Measurements from ENCODE around the gene BPTF.
"Not testable (repeated sequence)": the region's sequence is repeated elsewhere in the genome, so short reads cannot be mapped to it uniquely, and the experiment has no call there.

Gene BPTF

DNA sequence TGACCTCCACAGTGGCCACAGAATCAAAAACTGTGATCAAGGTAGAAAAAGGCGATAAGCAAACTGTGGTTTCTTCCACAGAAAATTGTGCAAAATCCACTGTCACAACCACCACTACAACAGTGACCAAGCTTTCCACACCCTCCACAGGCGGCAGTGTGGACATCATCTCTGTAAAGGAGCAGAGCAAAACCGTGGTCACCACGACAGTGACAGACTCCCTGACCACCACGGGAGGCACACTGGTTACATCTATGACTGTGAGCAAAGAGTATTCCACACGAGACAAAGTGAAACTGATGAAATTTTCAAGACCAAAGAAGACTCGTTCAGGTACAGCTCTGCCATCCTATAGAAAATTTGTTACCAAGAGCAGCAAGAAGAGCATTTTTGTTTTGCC lies 87.4 kb downstream of the BPTF start:
- TF ChIP-seq, protein P1, sequence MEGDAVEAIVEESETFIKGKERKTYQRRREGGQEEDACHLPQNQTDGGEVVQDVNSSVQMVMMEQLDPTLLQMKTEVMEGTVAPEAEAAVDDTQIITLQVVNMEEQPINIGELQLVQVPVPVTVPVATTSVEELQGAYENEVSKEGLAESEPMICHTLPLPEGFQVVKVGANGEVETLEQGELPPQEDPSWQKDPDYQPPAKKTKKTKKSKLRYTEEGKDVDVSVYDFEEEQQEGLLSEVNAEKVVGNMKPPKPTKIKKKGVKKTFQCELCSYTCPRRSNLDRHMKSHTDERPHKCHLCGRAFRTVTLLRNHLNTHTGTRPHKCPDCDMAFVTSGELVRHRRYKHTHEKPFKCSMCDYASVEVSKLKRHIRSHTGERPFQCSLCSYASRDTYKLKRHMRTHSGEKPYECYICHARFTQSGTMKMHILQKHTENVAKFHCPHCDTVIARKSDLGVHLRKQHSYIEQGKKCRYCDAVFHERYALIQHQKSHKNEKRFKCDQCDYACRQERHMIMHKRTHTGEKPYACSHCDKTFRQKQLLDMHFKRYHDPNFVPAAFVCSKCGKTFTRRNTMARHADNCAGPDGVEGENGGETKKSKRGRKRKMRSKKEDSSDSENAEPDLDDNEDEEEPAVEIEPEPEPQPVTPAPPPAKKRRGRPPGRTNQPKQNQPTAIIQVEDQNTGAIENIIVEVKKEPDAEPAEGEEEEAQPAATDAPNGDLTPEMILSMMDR (IDR thresholded peaks at IDR 0.05; ENCODE audit: unreplicated experiment in 3 of 3), result no peak
- Mint-ChIP-seq H3K36me3 (ENCODE audit: low read depth) (peaks cover 81% of the 10 kb centered on the region), H3K27ac (no peak overlapping the region), H3K9me3 (no peaks in the 10 kb centered on the region), H3K4me1 (no peaks in the 10 kb centered on the region), H3K4me3 (no peak overlapping the region), H3K27me3 (ENCODE audit: low read depth) (no peaks in the 10 kb centered on the region)

DNA sequence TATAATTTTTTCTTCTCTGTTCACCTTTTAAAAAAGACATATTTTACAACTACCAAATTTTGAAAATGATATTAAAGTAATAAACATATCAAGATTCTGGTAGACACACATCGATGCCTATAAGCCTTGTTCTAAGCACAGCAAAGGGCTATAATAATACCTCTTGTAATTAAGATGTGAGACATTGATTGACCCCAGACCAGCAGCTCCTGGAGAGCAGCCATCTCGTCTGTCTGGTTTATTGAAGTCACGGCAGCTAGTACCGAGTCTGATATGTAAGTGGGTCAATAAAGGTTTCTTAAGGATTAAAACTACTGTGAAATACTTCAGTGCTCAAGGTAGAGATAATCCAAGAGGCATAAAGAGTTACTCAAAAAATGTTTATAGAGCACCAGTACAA lies 94.9 kb downstream of the BPTF start:
- TF ChIP-seq, protein P1 (IDR thresholded peaks at IDR 0.05; ENCODE audit: unreplicated experiment in 3 of 3), result no peak
- Mint-ChIP-seq H3K27me3 (ENCODE audit: low read depth) (no peaks in the 10 kb centered on the region), H3K4me3 (no peak overlapping the region), H3K9me3 (no peaks in the 10 kb centered on the region), H3K36me3 (ENCODE audit: low read depth) (peaks cover 63% of the 10 kb centered on the region), H3K27ac (no peak overlapping the region), H3K4me1 (no peaks in the 10 kb centered on the region)

DNA sequence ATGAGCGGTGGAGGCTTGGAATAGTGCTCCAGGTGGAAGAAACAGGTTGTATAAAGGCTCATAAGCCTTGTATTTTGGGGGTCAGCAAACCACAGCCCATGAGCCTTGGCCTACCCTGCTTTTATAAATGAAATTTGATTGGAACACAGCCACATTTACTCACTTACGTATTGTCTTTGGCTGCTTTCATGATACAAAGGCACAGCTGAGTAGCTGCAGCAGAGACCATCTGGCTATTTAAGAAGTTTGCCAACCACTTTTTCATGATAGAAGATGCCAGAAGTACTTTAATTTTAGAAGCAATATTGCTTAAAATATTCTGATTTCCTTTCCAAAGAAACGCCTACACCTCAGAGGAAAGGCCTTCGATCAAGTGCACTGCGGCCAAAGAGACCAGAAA lies 97.2 kb downstream of the BPTF start:
- Mint-ChIP-seq H3K36me3 (ENCODE audit: low read depth) (peaks cover 57% of the 10 kb centered on the region), H3K27ac (no peak overlapping the region), H3K27me3 (ENCODE audit: low read depth) (no peaks in the 10 kb centered on the region), H3K4me1 (no peaks in the 10 kb centered on the region), H3K9me3 (no peaks in the 10 kb centered on the region), H3K4me3 (no peak overlapping the region)
- TF ChIP-seq, protein P1 (IDR thresholded peaks at IDR 0.05; ENCODE audit: unreplicated experiment in 3 of 3), result no peak

DNA sequence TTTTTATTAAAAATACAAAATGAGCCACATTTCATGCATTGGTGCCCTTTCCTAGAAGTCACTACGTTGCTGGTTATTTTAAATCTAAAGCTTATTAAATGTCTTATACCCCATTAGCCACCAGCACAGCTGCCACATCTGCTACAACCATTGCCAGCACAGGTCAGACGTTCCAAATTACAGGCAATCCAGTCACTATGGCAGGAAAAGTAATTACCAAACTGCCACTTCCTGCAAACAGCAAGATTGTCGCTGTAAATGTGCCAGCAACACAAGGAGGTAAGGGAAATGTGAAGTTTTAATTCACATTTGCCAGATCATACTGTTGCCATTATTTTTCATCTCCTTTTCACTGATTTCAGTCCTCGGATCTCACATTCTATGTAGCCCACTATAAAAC lies 103.5 kb downstream of the BPTF start:
- H3K36me3 Mint-ChIP-seq (ENCODE audit: low read depth), result peaks cover 66% of the 10 kb centered on the region
- H3K4me1 Mint-ChIP-seq; H3K27me3 Mint-ChIP-seq (ENCODE audit: low read depth); H3K9me3 Mint-ChIP-seq; H3K4me3 Mint-ChIP-seq; H3K27ac Mint-ChIP-seq: not testable (repeated sequence)

DNA sequence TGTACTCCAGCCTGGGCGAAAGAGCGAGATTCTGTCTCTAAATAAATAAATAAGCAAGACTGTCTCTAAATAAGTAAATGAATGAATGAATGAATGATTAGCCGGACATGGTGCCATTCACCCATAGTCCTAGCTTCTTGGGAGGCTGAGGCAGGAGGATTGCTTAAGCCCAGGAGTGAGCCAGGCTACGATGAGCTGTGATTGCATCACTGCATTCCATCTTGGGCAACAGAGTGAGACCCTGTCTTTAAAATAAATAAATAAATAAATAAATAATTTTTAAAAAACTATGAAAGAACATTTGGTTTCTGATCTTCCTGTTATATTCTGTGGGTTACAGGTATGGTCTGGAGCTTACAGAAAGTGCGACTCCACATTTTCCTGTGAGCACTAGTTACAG lies 105.9 kb downstream of the BPTF start:
- TF ChIP-seq, protein P1 (IDR thresholded peaks at IDR 0.05; ENCODE audit: unreplicated experiment in 3 of 3), result no peak
- H3K4me1 Mint-ChIP-seq, result no peaks in the 10 kb centered on the region
- H3K9me3 Mint-ChIP-seq, result no peaks in the 10 kb centered on the region
- no peak overlapping the region for H3K4me3 Mint-ChIP-seq
- no peaks in the 10 kb centered on the region for H3K27me3 Mint-ChIP-seq (ENCODE audit: low read depth)
- no peak overlapping the region for H3K27ac Mint-ChIP-seq
- peaks cover 65% of the 10 kb centered on the region for H3K36me3 Mint-ChIP-seq (ENCODE audit: low read depth)

DNA sequence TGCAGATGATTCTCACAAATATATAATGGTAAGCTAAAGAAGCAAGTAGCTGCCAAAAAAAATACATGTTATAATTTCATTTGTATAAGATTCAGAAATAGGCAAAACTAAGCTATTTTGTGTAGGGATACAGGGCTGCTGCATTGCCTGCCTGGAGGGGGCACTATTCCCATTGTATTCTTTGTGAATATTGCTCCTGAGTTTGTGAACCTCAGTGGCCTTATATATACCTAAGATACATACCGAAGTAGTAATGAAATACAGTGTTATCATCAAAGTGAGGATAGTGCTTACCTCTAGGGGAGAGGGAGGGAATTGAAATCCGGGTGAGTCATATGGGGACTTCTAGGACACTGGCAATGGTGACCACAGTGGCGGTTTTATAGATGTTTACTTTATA lies 117.5 kb downstream of the BPTF start:
- Mint-ChIP-seq H3K27ac (no peak overlapping the region), H3K4me3 (no peak overlapping the region)

More for the DNA sequence above, 117.5 kb downstream of the BPTF start:
- Mint-ChIP-seq H3K36me3 (ENCODE audit: low read depth) (peaks cover 83% of the 10 kb centered on the region), H3K4me1 (no peaks in the 10 kb centered on the region), H3K9me3 (no peaks in the 10 kb centered on the region), H3K27me3 (ENCODE audit: low read depth) (no peaks in the 10 kb centered on the region)
- TF ChIP-seq, protein P1 (IDR thresholded peaks at IDR 0.05; ENCODE audit: unreplicated experiment in 3 of 3), result peak in 1 of 3 experiments; percentile 25
